Adrenal gland (tissue), 12 donors: ENCODE results near the gene XIAP. TPM values are rescaled to one million over a fixed set of nuclear protein-coding genes. Genes with fewer than 3 reads are reported as not detected.

ENCODE experiments used
- DNase-seq, 7 donors: peaks; one replicate each; pipeline ENCODE4 v3.0.0-alpha.2; 2019 to 2020
- H3K27ac ChIP-seq, 5 donors: fragments of 200-600 bp; sonication (generic) in 4 of 5; 1 replicate in 3 of 5; 2 replicates in 2 of 5; pipeline versions ENCODE4 v1.5.1 to v1.8.0; 2016 to 2020; ENCODE audit warnings: mild to moderate bottlenecking in 1 of 5
- H3K27me3 ChIP-seq: fragments of 200-600 bp; 2 replicates; pipeline ENCODE4 v1.8.0; 2021
- H3K36me3 ChIP-seq, 2 donors: fragments of 200-600 bp; replicated peaks in 1 of 2; 1 replicate in 1 of 2; 2 replicates in 1 of 2; pipeline versions ENCODE4 v1.5.1 to v1.8.0; 2018 to 2022
- H3K4me1 ChIP-seq, 2 donors: fragments of 200-600 bp; replicated peaks in 1 of 2; 1 replicate in 1 of 2; 2 replicates in 1 of 2; pipeline versions ENCODE4 v1.5.1 to v1.8.0; 2018 to 2021
- H3K4me3 ChIP-seq, 4 donors: fragments of 200-600 bp; sonication (generic) in 3 of 4; one replicate each; pipeline ENCODE4 v1.5.1; 2016 to 2018
- H3K9me3 ChIP-seq, 3 donors: fragments of 200-600 bp; sonication (generic) in 1 of 3; replicated peaks in 1 of 3; 1 replicate in 2 of 3; 2 replicates in 1 of 3; pipeline versions ENCODE4 v1.5.1 to v1.8.0; 2016 to 2021
- POLR2A ChIP-seq, 2 donors: fragments of 450-650 bp; IDR thresholded peaks; one replicate each; pipeline ENCODE4 v1.6.1; 2017; ENCODE audit warnings: antibody characterized with exemption in 2 of 2, mild to moderate bottlenecking in 2 of 2, moderate library complexity in 1 of 2
- WGBS, 4 donors: extraction: QIAGEN DNeasy Blood & Tissue Kit in 2 of 4; methylation state at CpG; one replicate each; pipeline versions ENCODE4 v1.1.5 to v1.1.7; 2013 to 2017; 5-methylcytosine and 5-hydroxymethylcytosine counted together
- intact Hi-C, 2 donors: fragments of 100-400 bp; cut with DNase I; formaldehyde crosslinking; loops; one replicate each; pipeline versions ENCODE4 v1.14.1 to v1.15.0; 2022 to 2023
- polyA plus RNA-seq, 3 donors: library from polyadenylated mRNA; stranded (reverse); fragments of 200-250 nt in 2 of 3; fragments of 350-450 nt in 1 of 3; fragmentation: Illumina TruSeq in 1 of 3; extraction: RNeasy Lipid Tissue Mini Kit (QIAGEN cat#74804) in 1 of 3; gene quantifications; one replicate each; pipeline ENCODE4 v1.2.3, GENCODE V29; 2013 to 2014
- total RNA-seq, 9 donors: library from RNA; depleted of rRNA in 4 of 9; stranded (reverse); fragments of >200 nt in 4 of 9; fragments of 120-200 nt in 1 of 9; fragmentation: NEBNext Ultra II Directional in 1 of 9; extraction: Animal tissue kit (Norgen Biotek cat#: 25700) in 1 of 9; gene quantifications; one replicate each; pipeline versions ENCODE4 v1.1.0 to v1.2.4, GENCODE V29; 2013 to 2023
- TF ChIP-seq, protein P1 (sequence below), 6 experiments: fragments of 450-650 bp in 4 of 6; fragments of 200-600 bp in 2 of 6; sonication (generic) in 1 of 6; IDR thresholded peaks; 1 replicate in 5 of 6; 2 replicates in 1 of 6; pipeline versions ENCODE4 v1.5.1 to v1.8.0; 2016 to 2021; ENCODE audit warnings: antibody characterized with exemption in 6 of 6, mild to moderate bottlenecking in 2 of 6, moderate library complexity in 1 of 6
- donor health status: healthy with polysubstance abuse.
- donor health status: Bipolar disorder and iron deficiency.
- donor health status: DM: yes; HTN: yes; CAD: no.
- donor health status: DM: no; HTN: no; CAD: no.
- donor health status: DM: no; HTN: no; CAD: no.
- donor health status: DM: yes; HTN: yes; CAD: no.

Gene XIAP
- total and polyA plus RNA-seq, 12 donors: 6.4 to 63.7 (median 37.3) TPM

GRCh38 chrX:123943074-123943473, 83.2 kb downstream of the XIAP start:
- no peak for DNase-seq
- Histone ChIP-seq H3K36me3 (no peaks in the 10 kb centered on the region), H3K4me1 (no peaks in the 10 kb centered on the region), H3K27me3 (no peaks in the 10 kb centered on the region), H3K9me3 (no peaks in the 10 kb centered on the region), H3K4me3 (no peak overlapping the region), H3K27ac (no peak overlapping the region)
- no peak for TF ChIP-seq POLR2A (IDR thresholded peaks at IDR 0.05)
- TF ChIP-seq, protein P1, sequence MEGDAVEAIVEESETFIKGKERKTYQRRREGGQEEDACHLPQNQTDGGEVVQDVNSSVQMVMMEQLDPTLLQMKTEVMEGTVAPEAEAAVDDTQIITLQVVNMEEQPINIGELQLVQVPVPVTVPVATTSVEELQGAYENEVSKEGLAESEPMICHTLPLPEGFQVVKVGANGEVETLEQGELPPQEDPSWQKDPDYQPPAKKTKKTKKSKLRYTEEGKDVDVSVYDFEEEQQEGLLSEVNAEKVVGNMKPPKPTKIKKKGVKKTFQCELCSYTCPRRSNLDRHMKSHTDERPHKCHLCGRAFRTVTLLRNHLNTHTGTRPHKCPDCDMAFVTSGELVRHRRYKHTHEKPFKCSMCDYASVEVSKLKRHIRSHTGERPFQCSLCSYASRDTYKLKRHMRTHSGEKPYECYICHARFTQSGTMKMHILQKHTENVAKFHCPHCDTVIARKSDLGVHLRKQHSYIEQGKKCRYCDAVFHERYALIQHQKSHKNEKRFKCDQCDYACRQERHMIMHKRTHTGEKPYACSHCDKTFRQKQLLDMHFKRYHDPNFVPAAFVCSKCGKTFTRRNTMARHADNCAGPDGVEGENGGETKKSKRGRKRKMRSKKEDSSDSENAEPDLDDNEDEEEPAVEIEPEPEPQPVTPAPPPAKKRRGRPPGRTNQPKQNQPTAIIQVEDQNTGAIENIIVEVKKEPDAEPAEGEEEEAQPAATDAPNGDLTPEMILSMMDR (IDR thresholded peaks at IDR 0.05): no peak
- WGBS, 4 donors: 4 to 69% (median 49%) methylated on average over 1 of the region's 1 CpG
- intact Hi-C loops: no loop called here

DNA sequence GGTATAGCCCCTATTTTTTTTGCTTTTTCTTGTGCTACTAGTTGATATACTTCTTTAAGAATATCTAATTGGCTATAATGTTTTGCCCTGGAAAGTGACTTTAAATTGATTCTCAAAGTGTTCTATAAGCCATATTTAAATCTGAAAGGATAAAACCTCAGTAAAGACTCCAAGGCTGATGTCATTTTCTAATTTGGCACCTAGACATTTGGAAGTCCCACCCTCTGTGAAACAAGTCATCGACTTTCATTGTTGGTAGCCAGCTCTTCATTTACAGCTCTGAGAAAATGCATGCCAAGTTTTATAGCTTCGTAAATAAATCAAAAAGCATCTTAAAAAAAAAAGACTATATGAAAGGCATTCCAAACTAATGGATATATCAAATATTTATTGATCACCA, 83.6 kb downstream of the XIAP start:
- no peaks in the 10 kb centered on the region for H3K27me3 ChIP-seq
- intact Hi-C loops: no loop called here
- TF ChIP-seq, protein P1 (IDR thresholded peaks at IDR 0.05): no peak
- no peak for TF ChIP-seq POLR2A (IDR thresholded peaks at IDR 0.05)
- no peaks in the 10 kb centered on the region for H3K4me1 ChIP-seq
- no peaks in the 10 kb centered on the region for H3K9me3 ChIP-seq
- no peak for DNase-seq
- H3K4me3 ChIP-seq: no peak overlapping the region
- H3K27ac ChIP-seq: no peak overlapping the region
- no peaks in the 10 kb centered on the region for H3K36me3 ChIP-seq
- 62 to 77% (median 73%) methylated on average over 2 of the region's 2 CpGs for WGBS, 4 donors

DNA sequence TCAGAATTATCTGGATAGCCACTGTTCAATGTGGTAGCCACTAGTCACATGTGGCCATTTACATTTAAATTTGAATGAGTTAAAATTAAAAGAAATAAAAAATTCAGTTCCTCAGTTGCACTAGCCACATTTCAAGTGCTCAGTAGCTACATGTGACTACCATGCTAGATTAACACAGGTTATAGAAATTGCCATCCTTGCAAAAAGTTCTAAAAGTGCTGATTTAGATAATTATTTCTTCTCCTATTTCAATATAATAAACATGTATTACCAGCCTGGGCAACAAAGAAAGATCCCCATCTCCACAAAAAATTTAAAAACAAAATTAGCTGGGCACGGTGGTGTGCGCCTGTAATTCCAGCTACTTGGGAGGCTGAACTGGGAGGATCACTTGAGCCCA, 90.0 kb downstream of the XIAP start:
- intact Hi-C loops: no loop called here
- Histone ChIP-seq H3K4me1 (no peaks in the 10 kb centered on the region), H3K27ac (no peak overlapping the region), H3K36me3 (no peaks in the 10 kb centered on the region), H3K27me3 (no peaks in the 10 kb centered on the region), H3K9me3 (no peaks in the 10 kb centered on the region), H3K4me3 (no peak overlapping the region)
- WGBS, 4 donors: 88 to 100% (median 91%) methylated on average over 2 of the region's 2 CpGs
- DNase-seq: no peak
- no peak for TF ChIP-seq POLR2A (IDR thresholded peaks at IDR 0.05)
- TF ChIP-seq, protein P1 (IDR thresholded peaks at IDR 0.05): no peak

DNA sequence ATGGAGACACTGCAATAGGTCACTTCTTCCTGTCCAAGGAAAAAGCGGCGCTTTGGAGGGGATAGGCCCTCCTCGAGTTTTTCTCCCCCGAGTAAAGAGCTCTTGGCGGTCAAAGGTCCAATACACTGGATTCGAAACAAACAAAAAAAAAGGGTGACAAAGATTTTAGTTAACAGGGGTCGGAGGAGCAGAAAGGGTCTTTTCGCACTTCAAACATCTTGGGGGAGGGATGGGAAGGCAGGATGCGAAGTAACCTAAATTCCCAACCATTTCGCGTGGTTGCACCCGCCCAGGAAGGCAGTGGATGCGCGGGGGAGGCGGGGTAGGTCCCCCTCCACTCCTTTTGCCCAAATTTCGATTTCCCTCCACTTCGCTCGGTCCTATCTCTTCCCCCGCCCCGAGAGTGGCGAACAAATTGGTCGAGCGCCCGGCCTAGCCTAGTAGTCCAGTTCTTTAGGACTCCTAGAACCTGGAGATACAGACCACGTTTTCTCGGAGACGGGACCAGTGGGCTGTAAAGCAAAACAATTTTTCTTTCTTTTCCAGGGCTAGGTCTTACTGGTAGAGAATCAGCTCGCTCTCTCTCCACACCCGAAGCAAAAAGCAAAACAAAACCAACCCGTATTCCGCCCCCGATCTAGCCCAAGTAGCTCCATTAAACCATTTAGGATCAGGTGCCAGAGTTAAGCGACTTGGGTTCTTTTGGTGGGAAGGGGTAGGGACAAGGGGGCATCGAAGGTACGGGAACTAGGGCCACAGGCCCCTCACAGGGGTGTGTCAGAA, 99.6 kb downstream of the XIAP start:
- intact Hi-C loops: no loop called here
- no peaks in the 10 kb centered on the region for H3K36me3 ChIP-seq
- H3K9me3 ChIP-seq: no peaks in the 10 kb centered on the region
- 0 to 30% (median 16%) methylated on average over 25 to 35 of the region's 35 CpGs for WGBS, 4 donors
- peak overlapping the region in 3 of 4 donors; percentile 33 to 59 (median 51) for H3K4me3 ChIP-seq
- TF ChIP-seq POLR2A (IDR thresholded peaks at IDR 0.05): peak in 1 of 2 donors; percentile 6
- TF ChIP-seq, protein P1 (IDR thresholded peaks at IDR 0.05): no peak
- H3K27ac ChIP-seq: peak overlapping the region; percentile 72 to 99 (median 91)
- H3K27me3 ChIP-seq: no peaks in the 10 kb centered on the region
- peak; percentile 48 to 72 (median 57) for DNase-seq
- peaks cover 0 to 10% of the 10 kb centered on the region in 2 donors for H3K4me1 ChIP-seq
